Immature natural killer cell (primary cell): Measurements from ENCODE around the gene GRIK3. TPM values are rescaled to one million over a fixed set of nuclear protein-coding genes. Genes with fewer than 3 reads are reported as not detected.

ENCODE experiments used
- DNase-seq, 3 donors: peaks; one replicate each; pipeline ENCODE4 v3.0.0; 2022; ENCODE audit warnings: mixed read lengths in 1 of 3
- H3K27ac Mint-ChIP-seq, 6 donors: one replicate each; pipeline ENCODE4 v1.8.0; 2020; ENCODE audit warnings: mixed read lengths in 6 of 6, mild to moderate bottlenecking in 5 of 6, inconsistent platforms in 4 of 6, moderate library complexity in 3 of 6
- H3K27me3 Mint-ChIP-seq, 3 donors: one replicate each; pipeline ENCODE4 v1.8.0; 2020 to 2021; ENCODE audit warnings: low read depth in 3 of 3, mild to moderate bottlenecking in 3 of 3, mixed read lengths in 3 of 3, moderate library complexity in 3 of 3, inconsistent platforms in 1 of 3
- H3K36me3 Mint-ChIP-seq, 3 donors: one replicate each; pipeline ENCODE4 v1.8.0; 2020; ENCODE audit warnings: mixed read lengths in 3 of 3, inconsistent platforms in 2 of 3, mild to moderate bottlenecking in 2 of 3
- H3K4me1 Mint-ChIP-seq, 2 donors: one replicate each; pipeline ENCODE4 v1.8.0; 2020; ENCODE audit warnings: inconsistent platforms in 2 of 2, mild to moderate bottlenecking in 2 of 2, mixed read lengths in 2 of 2, moderate library complexity in 1 of 2
- H3K4me3 Mint-ChIP-seq, 5 donors: one replicate each; pipeline ENCODE4 v1.8.0; 2020; ENCODE audit warnings: mild to moderate bottlenecking in 5 of 5, mixed read lengths in 5 of 5, inconsistent platforms in 3 of 5, moderate library complexity in 3 of 5
- H3K9me3 Mint-ChIP-seq, 6 donors: one replicate each; pipeline ENCODE4 v1.8.0; 2020; ENCODE audit warnings: mild to moderate bottlenecking in 6 of 6, mixed read lengths in 6 of 6, inconsistent platforms in 4 of 6, moderate library complexity in 3 of 6
- polyA plus RNA-seq, 3 donors: library from polyadenylated mRNA; unstranded; fragments of 300-500 nt; fragmentation: Illumina TruSeq; gene quantifications; one replicate each; pipeline ENCODE4 v1.2.3, GENCODE V29; 2021

Gene GRIK3
- polyA plus RNA-seq, 3 donors from 2014 or later: not detected

DNA sequence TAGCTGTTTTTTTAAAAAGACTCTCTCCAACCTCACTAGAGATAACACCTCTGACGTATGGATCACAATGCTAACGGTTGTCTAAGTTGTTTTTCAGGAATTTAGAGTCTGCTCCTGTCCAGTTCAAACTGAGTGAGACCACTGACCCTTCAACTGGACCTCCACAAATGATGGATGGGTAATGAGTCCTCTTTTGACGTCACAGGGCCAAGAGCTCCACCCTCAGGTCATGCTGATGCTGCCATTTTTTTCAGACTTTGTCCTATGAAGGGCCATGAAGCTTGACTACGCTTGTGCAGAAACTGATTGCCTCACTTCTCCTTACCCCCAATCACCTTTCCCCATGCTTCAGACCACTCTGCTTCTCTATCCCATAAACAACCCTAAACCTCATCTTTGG, 16.6 kb downstream of the GRIK3 start:
- DNase-seq: no peak
- no peaks in the 10 kb centered on the region for H3K4me1 Mint-ChIP-seq
- H3K27me3 Mint-ChIP-seq: peaks cover 7 to 14% (median 11%) of the 10 kb centered on the region in 3 donors
- H3K4me3 Mint-ChIP-seq: no peak overlapping the region
- no peak overlapping the region for H3K27ac Mint-ChIP-seq
- H3K9me3 Mint-ChIP-seq: no peaks in the 10 kb centered on the region
- no peaks in the 10 kb centered on the region for H3K36me3 Mint-ChIP-seq

DNA sequence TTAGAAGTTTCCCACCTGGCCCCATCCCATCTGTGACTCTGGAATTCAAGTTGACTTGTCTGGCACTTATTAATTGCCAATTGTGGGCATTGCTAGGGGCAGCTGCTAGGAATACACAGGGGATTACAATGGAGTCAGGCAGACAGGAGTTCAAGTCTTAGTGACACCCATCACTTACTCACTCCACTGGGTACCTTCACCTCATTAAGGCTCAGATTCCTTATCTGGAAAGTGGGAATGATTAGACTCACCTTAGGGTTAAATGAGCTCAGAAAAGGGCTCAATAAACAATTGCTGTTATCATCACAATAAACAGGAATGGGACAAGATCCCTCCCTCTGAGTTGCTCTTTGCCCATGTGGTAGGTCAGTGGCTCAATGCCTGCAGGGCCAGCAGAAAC, 18.2 kb downstream of the GRIK3 start:
- no peak for DNase-seq
- no peaks in the 10 kb centered on the region for H3K36me3 Mint-ChIP-seq
- H3K4me1 Mint-ChIP-seq: no peaks in the 10 kb centered on the region
- H3K27ac Mint-ChIP-seq: no peak overlapping the region
- H3K4me3 Mint-ChIP-seq: no peak overlapping the region
- no peaks in the 10 kb centered on the region for H3K9me3 Mint-ChIP-seq
- H3K27me3 Mint-ChIP-seq: peaks cover 4 to 10% (median 7%) of the 10 kb centered on the region in 3 donors

DNA sequence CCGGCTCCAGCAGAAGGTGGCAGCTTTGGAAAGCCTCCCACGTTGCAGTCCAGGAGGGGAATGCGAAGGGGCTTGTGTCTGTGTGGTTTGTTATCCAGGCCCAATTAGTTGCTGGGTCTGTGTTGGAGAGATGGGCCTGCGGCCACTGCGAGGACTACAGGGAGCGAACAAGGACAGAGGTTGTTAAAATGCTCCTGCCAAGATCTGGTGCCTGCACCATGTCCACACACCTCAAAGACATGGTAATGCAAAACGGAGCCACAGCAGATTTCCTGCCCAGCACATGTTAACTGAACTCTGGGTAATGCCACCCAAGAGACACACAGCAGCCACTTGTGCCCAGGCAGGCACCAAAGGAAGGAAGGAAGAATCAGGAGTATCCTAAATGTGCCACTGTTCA, 18.6 kb downstream of the GRIK3 start:
- no peak overlapping the region for H3K27ac Mint-ChIP-seq
- no peaks in the 10 kb centered on the region for H3K4me1 Mint-ChIP-seq
- H3K36me3 Mint-ChIP-seq: no peaks in the 10 kb centered on the region
- H3K27me3 Mint-ChIP-seq: peaks cover 5 to 11% (median 7%) of the 10 kb centered on the region in 3 donors
- H3K9me3 Mint-ChIP-seq: no peaks in the 10 kb centered on the region
- no peak overlapping the region for H3K4me3 Mint-ChIP-seq
- DNase-seq: no peak

DNA sequence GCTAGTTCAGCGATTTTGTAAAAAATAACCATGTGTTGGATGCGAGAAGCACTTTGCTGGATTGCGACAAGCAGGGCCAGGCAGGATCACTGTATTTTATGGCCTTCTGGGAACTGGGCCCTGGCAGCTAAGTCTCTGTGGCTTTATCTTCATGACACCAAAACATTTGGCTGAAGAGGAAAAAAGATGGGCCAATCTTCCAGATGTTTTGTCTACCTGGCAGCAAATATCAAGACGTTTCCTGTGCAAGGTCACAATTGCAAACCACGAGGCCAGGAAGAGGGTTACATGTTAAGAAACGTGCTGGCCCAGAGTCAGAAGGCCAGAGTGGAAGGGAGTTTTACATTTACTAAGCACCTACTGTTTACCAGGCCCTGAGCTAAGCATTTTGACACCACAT, 22.1 kb downstream of the GRIK3 start:
- H3K27ac Mint-ChIP-seq: no peak overlapping the region
- H3K27me3 Mint-ChIP-seq: peaks cover 1 to 9% (median 4%) of the 10 kb centered on the region in 3 donors
- H3K9me3 Mint-ChIP-seq: no peaks in the 10 kb centered on the region
- H3K4me1 Mint-ChIP-seq: no peaks in the 10 kb centered on the region
- DNase-seq: no peak
- no peak overlapping the region for H3K4me3 Mint-ChIP-seq
- H3K36me3 Mint-ChIP-seq: no peaks in the 10 kb centered on the region

DNA sequence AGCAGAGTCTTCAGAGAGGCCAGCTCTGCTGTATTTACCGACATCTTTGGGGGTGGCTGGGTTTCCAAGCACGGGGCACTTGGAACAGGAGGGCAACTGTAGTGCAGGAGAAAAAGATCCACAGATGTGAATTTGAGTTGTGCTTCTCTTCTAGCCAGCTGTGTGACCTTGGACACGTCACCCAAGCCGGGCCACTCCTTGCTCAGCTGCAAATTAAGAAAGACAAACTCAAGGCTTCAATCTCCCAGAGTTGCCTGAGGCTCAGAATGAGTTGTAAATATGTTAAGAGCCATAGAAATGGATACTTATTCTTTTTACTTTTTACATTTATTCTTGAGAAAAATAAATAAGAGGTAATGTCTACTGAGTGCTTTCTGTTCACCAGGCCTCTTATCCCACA, 24.3 kb downstream of the GRIK3 start:
- no peaks in the 10 kb centered on the region for H3K4me1 Mint-ChIP-seq
- peaks cover 1 to 9% (median 3%) of the 10 kb centered on the region in 3 donors for H3K27me3 Mint-ChIP-seq
- H3K27ac Mint-ChIP-seq: no peak overlapping the region
- DNase-seq: no peak
- H3K9me3 Mint-ChIP-seq: no peaks in the 10 kb centered on the region
- no peak overlapping the region for H3K4me3 Mint-ChIP-seq
- no peaks in the 10 kb centered on the region for H3K36me3 Mint-ChIP-seq

DNA sequence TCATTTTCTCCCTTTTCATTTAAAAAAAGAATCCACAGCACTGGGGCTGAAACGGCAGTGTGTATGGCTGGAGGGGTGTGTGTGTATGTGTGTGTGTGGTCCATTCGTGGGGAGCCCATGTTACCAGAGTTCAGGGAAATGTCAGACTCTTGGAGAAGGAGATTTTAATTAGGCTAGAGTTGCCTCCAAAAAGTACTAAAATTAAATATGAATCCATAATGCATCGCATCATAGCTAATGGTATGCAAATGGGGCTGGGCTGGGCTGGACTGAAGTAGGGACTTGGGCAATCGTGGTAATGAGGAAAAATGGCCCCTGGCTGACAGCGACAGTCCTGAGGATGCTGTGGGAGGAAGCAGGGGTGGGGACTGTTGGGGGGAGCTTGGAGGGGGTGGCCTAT, 24.8 kb downstream of the GRIK3 start:
- Mint-ChIP-seq H3K36me3 (no peaks in the 10 kb centered on the region), H3K4me3 (no peak overlapping the region), H3K9me3 (no peaks in the 10 kb centered on the region), H3K27me3 (peaks cover 0 to 9% (median 1%) of the 10 kb centered on the region in 3 donors), H3K4me1 (no peaks in the 10 kb centered on the region), H3K27ac (no peak overlapping the region)
- DNase-seq: no peak

DNA sequence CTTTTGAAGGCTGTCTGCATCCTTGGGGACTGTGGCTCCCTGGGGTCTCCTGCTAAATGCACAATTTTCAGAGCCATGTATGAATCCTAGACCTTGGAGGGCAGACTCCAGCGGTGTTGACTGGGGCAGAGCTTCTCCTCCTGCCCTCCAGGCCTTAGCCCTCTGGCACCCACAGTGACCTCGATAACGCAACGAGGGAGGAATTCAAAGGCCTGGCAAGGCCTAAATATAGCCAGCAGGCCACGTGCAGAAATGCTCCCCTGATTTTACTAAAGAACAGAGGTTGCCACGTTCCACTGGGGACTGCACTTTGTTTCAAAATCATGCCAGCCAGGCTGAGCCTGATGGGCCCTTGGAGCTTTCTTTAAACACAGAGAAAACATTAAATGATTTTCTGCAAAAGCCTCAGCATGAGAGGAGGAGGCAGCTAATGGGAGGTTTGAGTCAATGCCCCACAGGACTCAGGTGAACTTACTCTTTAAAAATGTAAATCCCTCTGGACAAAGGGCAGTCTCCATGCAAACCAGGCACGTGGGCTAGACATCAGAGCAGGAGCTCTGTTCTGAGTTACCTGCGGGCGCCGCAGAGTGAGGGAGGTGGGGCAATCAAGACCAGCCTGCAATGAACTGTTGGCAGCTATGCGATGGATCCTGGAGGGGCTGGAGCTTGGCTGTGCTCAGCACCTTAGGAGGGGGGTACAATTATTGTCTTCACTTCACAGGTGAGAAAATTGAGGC, 28.0 kb downstream of the GRIK3 start:
- no peaks in the 10 kb centered on the region for H3K36me3 Mint-ChIP-seq
- H3K27me3 Mint-ChIP-seq: peaks cover 1 to 5% (median 2%) of the 10 kb centered on the region in 3 donors
- no peaks in the 10 kb centered on the region for H3K4me1 Mint-ChIP-seq
- DNase-seq: no peak
- H3K4me3 Mint-ChIP-seq: no peak overlapping the region
- no peaks in the 10 kb centered on the region for H3K9me3 Mint-ChIP-seq
- no peak overlapping the region for H3K27ac Mint-ChIP-seq

DNA sequence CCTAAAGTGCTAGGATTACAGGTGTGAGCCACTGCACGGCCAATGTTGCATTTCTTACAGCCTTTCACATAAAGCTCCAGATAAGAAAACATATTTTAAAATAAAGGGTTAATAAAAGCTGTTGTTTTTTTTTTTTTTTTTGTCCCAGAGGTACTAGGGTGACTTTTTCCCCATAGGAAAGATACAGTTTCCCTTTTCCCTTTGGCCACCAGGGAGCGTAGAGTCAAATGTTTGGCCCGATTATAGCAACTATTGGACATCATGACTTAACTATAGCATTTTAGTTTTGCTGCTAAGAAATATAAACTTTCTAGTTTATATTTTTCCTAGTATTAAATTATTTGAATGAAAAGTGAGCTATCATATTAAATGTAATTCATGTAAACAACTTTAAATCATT, 31.4 kb downstream of the GRIK3 start:
- peaks cover 2 to 9% (median 5%) of the 10 kb centered on the region in 3 donors for H3K27me3 Mint-ChIP-seq
- H3K27ac Mint-ChIP-seq: no peak overlapping the region

DNA sequence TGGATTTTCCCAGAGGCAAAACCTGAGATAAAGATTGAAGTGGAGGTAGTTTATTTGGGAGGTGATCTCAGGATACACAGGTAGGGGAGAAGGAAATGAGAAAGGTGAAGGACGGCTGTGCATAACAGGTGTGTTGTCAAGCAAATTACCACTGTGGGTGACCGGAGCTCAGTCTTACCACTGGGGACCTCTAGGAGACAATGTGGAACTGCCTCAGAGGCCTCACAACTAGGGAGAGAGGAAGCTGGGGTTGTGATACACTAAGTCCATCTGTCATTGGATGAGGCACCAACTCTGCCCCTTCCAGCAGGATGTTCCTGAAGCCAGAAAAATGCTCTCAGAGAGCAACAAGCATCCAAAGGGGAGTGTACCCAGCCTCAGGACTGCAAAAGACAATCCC, 32.6 kb downstream of the GRIK3 start:
- Mint-ChIP-seq H3K4me1 (no peaks in the 10 kb centered on the region), H3K27me3 (peaks cover 7 to 9% (median 7%) of the 10 kb centered on the region in 3 donors), H3K27ac (no peak overlapping the region), H3K9me3 (no peaks in the 10 kb centered on the region), H3K4me3 (no peak overlapping the region), H3K36me3 (no peaks in the 10 kb centered on the region)
- DNase-seq: no peak

More for the DNA sequence above, 31.4 kb downstream of the GRIK3 start:
- no peak overlapping the region for H3K4me3 Mint-ChIP-seq
- no peaks in the 10 kb centered on the region for H3K36me3 Mint-ChIP-seq
- H3K9me3 Mint-ChIP-seq: no peaks in the 10 kb centered on the region
- H3K4me1 Mint-ChIP-seq: no peaks in the 10 kb centered on the region
- DNase-seq: no peak

DNA sequence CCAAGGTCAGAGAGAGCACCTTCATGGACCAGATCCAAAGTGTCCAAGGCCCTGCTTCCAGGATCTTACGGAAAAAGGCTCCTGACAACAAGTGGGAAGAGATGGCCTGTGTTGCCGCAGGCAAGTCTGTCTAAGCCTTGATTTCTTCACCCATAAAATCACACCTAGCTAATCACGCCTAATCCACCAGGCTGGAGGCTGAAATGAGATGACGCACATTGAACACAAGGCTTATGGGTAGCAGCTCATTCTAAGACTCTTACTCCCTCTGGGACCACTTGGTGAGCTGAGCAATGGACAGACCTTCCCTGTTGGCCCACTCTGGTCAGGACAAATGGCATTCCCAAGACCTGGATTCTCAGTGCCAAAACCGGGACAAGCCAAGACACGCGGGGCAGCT, 38.2 kb downstream of the GRIK3 start:
- no peaks in the 10 kb centered on the region for H3K9me3 Mint-ChIP-seq
- peaks cover 6 to 14% (median 12%) of the 10 kb centered on the region in 3 donors for H3K27me3 Mint-ChIP-seq
- H3K36me3 Mint-ChIP-seq: no peaks in the 10 kb centered on the region
- no peak overlapping the region for H3K27ac Mint-ChIP-seq
- no peaks in the 10 kb centered on the region for H3K4me1 Mint-ChIP-seq
- no peak overlapping the region for H3K4me3 Mint-ChIP-seq
- DNase-seq: no peak

DNA sequence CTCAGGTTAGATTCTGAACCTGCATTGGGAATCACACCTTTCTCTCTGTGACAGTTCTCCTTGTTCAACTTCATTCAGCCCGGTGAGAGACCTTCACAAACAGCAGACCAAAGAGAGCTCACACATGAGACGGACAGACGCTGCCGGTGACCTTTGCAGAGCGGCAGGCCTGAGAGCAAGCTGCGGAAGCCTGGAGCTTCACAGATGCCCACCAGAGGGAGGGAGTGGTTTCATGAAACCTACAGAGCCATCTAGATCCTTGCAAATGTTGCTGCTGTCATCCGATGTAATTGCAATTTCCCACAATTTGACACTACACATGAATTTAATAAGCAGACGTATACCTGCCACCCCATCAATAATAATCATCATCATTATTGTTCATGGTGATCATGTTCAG, 39.4 kb downstream of the GRIK3 start:
- Mint-ChIP-seq H3K4me1 (no peaks in the 10 kb centered on the region), H3K4me3 (no peak overlapping the region), H3K27ac (no peak overlapping the region), H3K36me3 (no peaks in the 10 kb centered on the region), H3K9me3 (no peaks in the 10 kb centered on the region), H3K27me3 (peaks cover 2 to 14% (median 12%) of the 10 kb centered on the region in 3 donors)
- DNase-seq: no peak

DNA sequence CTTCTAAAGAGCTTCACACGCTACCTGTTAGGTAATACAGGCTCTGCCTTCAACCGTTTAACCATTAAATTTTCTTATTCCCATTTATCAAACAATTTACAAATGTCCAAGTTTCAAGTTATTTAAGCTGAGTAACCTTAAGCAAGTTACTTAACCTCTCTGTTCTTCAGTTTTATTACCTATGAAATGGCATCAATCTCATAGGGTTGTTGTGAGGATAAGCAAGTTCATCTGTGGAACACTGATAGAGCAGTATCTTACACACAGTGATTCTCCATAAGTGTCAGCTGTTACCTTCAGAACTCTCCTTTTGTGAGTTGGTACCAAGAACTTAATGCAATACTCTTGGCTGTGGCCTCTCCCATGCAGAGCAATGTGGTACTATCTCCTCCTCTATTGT, 40.0 kb downstream of the GRIK3 start:
- DNase-seq: no peak
- no peak overlapping the region for H3K27ac Mint-ChIP-seq
- H3K9me3 Mint-ChIP-seq: no peaks in the 10 kb centered on the region
- no peak overlapping the region for H3K4me3 Mint-ChIP-seq
- no peaks in the 10 kb centered on the region for H3K36me3 Mint-ChIP-seq
- peaks cover 2 to 14% (median 12%) of the 10 kb centered on the region in 3 donors for H3K27me3 Mint-ChIP-seq
- H3K4me1 Mint-ChIP-seq: no peaks in the 10 kb centered on the region

DNA sequence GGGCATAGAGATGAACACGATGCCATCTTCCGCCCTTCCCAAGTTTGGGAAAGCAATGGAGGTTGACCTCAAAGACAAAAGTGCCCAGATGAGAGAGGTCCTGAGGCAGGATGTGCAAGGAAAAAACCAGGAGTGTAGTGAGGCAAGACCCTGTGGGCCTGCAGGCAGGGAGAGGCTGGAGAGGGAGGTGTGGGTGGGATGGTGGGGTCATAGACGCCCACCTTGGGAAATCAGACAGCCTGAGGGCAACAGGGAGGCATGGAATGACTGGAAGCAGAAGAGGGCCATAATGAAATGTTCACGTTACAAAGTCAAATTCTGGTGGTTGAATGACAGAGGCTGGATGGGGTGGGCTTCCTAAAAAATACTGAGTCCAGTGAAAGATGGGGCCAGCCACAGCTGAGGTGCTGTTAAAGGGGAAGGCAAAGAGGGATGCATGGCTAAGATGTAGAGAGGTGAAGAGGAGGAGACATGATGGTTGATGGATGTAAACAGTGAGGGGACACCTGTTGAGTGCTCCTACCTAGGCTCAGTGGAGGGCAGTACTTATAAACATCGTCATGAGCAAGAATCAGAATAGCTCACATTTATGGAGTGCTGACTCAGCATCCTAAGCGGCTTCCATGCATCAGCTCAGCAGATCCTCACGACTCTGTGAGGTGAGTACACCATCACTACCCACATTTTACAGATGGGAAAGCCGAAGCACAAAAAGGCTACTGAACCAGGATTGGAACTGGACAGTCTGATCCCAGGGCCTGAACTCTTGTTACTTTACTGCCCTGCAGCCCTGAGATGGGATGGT, 42.0 kb downstream of the GRIK3 start:
- H3K27ac Mint-ChIP-seq: no peak overlapping the region

DNA sequence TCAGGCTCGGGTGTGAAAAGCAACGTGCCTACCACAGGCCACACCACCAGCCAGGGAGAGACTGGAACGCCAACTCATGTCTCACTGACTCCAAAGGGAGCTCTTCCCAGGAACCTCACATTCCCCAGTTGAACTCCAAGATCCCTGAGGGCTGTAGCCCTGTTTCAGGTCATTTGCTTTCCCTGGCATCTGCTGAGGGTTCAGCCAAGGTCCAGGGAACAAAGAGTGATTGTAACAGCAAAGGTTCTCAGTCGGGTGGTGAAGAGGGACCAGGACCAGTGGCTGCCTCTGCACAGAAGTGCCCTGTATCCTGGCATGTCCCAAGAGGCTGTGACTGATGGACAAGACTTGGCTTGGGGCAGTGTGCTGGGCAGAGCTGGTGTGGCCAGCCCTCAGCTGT, 42.8 kb downstream of the GRIK3 start:
- H3K4me3 Mint-ChIP-seq: no peak overlapping the region
- H3K27ac Mint-ChIP-seq: no peak overlapping the region
- no peaks in the 10 kb centered on the region for H3K36me3 Mint-ChIP-seq
- DNase-seq: no peak
- H3K27me3 Mint-ChIP-seq: peaks cover 2 to 9% (median 8%) of the 10 kb centered on the region in 3 donors
- H3K4me1 Mint-ChIP-seq: no peaks in the 10 kb centered on the region
- no peaks in the 10 kb centered on the region for H3K9me3 Mint-ChIP-seq

More for the DNA sequence above, 42.0 kb downstream of the GRIK3 start:
- no peak for DNase-seq
- H3K36me3 Mint-ChIP-seq: no peaks in the 10 kb centered on the region
- H3K4me1 Mint-ChIP-seq: no peaks in the 10 kb centered on the region
- no peaks in the 10 kb centered on the region for H3K9me3 Mint-ChIP-seq
- no peak overlapping the region for H3K4me3 Mint-ChIP-seq
- H3K27me3 Mint-ChIP-seq: peaks cover 2 to 14% (median 8%) of the 10 kb centered on the region in 3 donors
